ENCODE results near the gene RASGRF2.
"Not testable (repeated sequence)": the region's sequence is repeated elsewhere in the genome, so short reads cannot be mapped to it uniquely, and the experiment has no call there.

Gene RASGRF2

DNA sequence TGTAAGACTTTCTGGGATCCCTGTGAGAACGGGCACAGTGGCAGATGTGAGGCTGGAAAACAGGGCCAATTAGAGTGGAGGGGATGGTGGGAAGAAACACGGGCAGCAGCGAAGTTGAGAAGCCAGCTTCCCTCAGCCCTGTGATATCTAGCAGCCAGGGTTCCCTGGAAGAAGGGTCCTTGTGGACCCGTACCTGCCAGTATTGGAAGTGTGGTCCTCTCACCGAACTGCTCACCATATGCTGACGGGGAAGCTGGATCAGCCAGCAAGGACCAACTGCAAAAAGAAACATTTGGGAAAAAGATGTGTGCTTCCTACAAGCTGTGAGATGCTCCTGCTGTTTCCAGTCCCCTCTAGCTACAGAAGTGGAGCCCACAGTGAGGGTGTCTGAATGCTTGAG lies 286.5 kb downstream of the RASGRF2 start:
- no peak for FAIRE-seq

DNA sequence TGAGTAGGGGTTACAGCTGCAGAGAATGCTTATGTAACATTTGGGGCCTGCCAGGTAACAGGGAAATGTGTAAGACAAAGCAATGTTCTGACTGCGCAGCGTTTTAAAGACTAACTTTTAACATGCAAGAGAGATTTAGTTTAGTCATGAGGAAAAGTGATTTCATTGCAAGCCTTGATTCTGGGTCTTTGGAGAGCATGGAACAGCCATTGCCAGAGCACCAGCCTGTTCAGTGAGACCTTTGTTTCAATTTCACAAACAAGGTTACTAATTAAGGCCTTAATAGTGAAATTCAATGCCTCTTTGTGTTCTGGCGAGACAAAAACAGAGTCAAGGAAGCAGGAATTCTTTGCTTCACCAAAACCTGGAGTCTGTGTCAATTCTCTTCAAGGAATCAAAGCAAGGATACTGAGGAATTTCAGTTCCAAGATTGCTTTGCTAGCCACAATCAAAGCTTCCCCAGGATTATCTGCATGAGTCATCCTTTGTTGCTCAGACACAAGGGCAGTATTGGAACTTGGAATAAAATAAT lies 287.3 kb downstream of the RASGRF2 start:
- FAIRE-seq = peak; percentile 47

- no peak for FAIRE-seq
Observed at GRCh38 chr5:81249240-81249639, 289.1 kb downstream of the RASGRF2 start.

DNA sequence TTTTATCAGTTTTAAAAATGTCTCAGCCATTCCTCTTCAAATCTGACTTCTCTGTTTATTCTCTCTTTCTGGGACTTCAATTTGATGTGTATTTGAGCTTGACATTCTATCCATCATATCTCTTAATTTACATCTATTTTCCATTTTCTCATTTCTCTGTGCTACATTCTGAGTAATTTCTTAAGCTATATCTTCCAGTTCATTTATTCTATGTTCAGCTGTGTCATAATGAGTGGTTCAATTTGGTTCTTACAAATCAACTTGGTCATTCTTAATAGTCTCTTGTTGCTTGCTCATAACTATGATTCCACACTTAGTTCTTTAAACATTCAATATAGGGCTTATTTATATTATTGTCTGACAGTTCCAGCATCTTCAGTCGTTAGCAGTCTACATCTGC lies 289.8 kb downstream of the RASGRF2 start:
- no peak for FAIRE-seq

DNA sequence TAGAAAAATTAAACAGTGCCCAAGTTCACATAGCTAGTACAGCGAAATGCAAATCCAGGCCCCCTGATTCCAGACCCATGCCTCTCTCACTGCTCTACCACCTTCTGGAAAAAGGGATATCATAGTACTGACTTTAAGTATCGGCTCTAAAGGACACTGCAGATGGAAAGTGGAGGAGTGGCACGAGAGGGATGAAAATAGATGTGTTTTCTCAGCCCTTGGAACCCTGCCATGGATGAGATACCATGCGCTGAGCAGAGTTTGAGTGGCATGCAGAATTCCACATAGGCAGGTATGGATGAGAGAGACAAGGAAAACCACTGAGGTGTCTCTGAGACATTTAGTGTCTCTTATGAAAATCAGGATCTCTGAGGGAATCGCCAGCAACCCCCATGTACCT lies 291.8 kb downstream of the RASGRF2 start:
- no peak for FAIRE-seq

- no peak for FAIRE-seq
Observed at GRCh38 chr5:81252904-81253303, 292.7 kb downstream of the RASGRF2 start.

- no peak for FAIRE-seq
Observed at GRCh38 chr5:81253875-81254274, 293.7 kb downstream of the RASGRF2 start.

GRCh38 chr5:81254886-81255559 lies 294.9 kb downstream of the RASGRF2 start:
- FAIRE-seq = no peak

- no peak for FAIRE-seq
Observed at GRCh38 chr5:81256766-81257165, 296.6 kb downstream of the RASGRF2 start.

DNA sequence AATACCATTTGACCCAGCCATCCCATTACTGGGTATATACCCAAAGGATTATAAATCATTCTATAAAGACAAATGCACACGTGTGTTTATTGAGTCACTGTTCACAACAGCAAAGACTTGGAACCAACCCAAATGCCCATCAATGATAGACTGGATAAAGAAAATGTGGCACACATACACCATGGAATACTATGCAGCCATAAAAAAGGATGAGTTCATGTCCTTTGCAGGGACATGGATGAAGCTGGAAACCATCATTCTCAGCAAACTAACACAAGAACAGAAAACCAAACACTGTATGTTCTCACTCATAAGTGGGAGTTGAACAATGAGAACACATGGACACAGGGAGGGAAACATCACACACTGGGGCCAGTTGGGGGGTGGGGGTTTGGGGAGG lies 302.6 kb downstream of the RASGRF2 start:
- FAIRE-seq = not testable (repeated sequence)

DNA sequence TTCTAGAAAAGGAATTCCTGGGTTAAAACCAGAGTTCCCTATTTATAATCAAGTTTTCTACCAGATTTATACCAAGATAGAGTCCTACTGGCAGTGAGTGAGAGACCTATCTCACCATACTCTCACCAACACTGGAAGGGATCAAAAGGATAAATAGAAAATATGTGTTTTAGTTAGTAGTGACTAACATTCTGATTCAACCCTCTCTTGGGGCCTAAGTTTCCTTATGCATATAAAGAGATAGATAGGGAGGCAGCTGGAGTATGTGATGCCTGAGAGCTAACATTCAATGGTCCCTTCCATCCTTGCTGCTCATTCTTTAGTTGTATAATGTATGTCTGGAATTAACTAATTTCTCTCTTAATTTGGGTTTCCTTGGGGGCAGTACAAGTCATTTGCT lies 304.9 kb downstream of the RASGRF2 start:
- no peak for FAIRE-seq

- peak; percentile 53 for FAIRE-seq
Observed at GRCh38 chr5:81268521-81269196, 308.5 kb downstream of the RASGRF2 start.

GRCh38 chr5:81269751-81270393 lies 309.7 kb downstream of the RASGRF2 start:
- no peak for FAIRE-seq

- not testable (repeated sequence) for FAIRE-seq
Observed at GRCh38 chr5:81270394-81271027, 310.3 kb downstream of the RASGRF2 start.
